HL-60 (cell line): ENCODE results near the gene CHTF18.

Experiments used
- GABPA ChIP-seq: IDR thresholded peaks from 2 replicates; pipeline ENCODE4 v1.6.1; 2012; ENCODE audit warnings: low read depth
- SPI1 ChIP-seq: IDR thresholded peaks from 2 replicates; pipeline ENCODE4 v1.6.1; 2012; ENCODE audit warnings: low read depth, mild to moderate bottlenecking, borderline replicate concordance
- TF ChIP-seq, protein P1 (sequence below): IDR thresholded peaks from one replicate; pipeline ENCODE4 v1.5.1; 2011; ENCODE audit warnings: low read length, control low read depth, inconsistent platforms; ENCODE audit not compliant: insufficient read depth
- TF ChIP-seq, protein P2 (sequence below): IDR thresholded peaks from 2 replicates; pipeline ENCODE4 v1.6.1; 2012; ENCODE audit warnings: low read depth; ENCODE audit not compliant: insufficient replicate concordance

DNA sequence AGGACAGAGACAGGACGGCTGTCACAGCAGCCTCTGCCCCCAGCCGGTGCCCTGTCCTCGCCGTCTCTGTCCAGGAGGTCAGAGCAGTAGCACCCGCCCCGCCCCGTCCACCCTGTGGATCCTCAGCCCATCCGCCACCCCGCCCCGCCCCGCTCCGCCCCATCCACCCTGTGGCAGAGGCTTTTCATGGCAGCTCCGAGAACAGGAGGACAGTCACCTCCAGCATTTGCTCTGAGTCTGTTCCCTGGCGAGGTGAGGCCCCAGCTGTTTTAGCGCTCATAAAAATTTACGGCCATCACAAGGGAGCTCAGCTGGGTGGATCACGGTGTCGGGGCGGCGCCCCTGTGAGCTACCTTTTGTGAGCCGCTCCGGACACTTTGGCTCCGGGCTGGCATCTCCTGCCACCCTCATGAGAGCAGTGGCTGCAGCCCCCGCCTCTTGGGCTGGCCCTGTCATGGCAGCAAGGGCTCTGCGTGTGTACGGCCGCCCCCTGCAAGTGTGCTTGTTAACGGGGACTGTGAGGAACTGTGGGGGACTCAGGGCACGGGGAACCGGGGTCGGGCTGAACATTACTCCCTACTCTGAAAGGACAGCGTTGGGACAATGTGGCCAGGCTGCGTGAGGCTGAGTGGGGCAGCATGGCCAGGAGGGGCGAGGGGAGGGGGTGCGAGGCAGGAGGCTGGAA lies 44.4 kb downstream of the CHTF18 start:
- TF ChIP-seq, protein P1, sequence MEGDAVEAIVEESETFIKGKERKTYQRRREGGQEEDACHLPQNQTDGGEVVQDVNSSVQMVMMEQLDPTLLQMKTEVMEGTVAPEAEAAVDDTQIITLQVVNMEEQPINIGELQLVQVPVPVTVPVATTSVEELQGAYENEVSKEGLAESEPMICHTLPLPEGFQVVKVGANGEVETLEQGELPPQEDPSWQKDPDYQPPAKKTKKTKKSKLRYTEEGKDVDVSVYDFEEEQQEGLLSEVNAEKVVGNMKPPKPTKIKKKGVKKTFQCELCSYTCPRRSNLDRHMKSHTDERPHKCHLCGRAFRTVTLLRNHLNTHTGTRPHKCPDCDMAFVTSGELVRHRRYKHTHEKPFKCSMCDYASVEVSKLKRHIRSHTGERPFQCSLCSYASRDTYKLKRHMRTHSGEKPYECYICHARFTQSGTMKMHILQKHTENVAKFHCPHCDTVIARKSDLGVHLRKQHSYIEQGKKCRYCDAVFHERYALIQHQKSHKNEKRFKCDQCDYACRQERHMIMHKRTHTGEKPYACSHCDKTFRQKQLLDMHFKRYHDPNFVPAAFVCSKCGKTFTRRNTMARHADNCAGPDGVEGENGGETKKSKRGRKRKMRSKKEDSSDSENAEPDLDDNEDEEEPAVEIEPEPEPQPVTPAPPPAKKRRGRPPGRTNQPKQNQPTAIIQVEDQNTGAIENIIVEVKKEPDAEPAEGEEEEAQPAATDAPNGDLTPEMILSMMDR = no peak
- TF ChIP-seq, protein P2, sequence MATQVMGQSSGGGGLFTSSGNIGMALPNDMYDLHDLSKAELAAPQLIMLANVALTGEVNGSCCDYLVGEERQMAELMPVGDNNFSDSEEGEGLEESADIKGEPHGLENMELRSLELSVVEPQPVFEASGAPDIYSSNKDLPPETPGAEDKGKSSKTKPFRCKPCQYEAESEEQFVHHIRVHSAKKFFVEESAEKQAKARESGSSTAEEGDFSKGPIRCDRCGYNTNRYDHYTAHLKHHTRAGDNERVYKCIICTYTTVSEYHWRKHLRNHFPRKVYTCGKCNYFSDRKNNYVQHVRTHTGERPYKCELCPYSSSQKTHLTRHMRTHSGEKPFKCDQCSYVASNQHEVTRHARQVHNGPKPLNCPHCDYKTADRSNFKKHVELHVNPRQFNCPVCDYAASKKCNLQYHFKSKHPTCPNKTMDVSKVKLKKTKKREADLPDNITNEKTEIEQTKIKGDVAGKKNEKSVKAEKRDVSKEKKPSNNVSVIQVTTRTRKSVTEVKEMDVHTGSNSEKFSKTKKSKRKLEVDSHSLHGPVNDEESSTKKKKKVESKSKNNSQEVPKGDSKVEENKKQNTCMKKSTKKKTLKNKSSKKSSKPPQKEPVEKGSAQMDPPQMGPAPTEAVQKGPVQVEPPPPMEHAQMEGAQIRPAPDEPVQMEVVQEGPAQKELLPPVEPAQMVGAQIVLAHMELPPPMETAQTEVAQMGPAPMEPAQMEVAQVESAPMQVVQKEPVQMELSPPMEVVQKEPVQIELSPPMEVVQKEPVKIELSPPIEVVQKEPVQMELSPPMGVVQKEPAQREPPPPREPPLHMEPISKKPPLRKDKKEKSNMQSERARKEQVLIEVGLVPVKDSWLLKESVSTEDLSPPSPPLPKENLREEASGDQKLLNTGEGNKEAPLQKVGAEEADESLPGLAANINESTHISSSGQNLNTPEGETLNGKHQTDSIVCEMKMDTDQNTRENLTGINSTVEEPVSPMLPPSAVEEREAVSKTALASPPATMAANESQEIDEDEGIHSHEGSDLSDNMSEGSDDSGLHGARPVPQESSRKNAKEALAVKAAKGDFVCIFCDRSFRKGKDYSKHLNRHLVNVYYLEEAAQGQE = no peak
- no peak for TF ChIP-seq GABPA
- no peak for TF ChIP-seq SPI1
